Measurements from ENCODE around the gene NKAIN2.
"Not testable (repeated sequence)": the region's sequence is repeated elsewhere in the genome, so short reads cannot be mapped to it uniquely, and the experiment has no call there.

The NKAIN2 gene

GRCh38 chr6:124670801-124671200 is 867.1 kb downstream of the NKAIN2 start:
- DNase-seq (ENCODE audit: low read depth in 2 of 3, low spot score in 1 of 3) = no peak

GRCh38 chr6:124671324-124671723 is 867.7 kb downstream of the NKAIN2 start:
- DNase-seq (ENCODE audit: low read depth in 2 of 3, low spot score in 1 of 3) = no peak

- no peak for DNase-seq (ENCODE audit: low read depth in 2 of 3, low spot score in 1 of 3)
These were observed 870.4 kb downstream of the NKAIN2 start for GRCh38 chr6:124674042-124674441.

GRCh38 chr6:124676033-124676432 is 872.4 kb downstream of the NKAIN2 start:
- no peak for DNase-seq (ENCODE audit: low read depth in 2 of 3, low spot score in 1 of 3)

- DNase-seq (ENCODE audit: low read depth in 2 of 3, low spot score in 1 of 3) = no peak
These were observed 874.2 kb downstream of the NKAIN2 start for GRCh38 chr6:124677874-124678273.

GRCh38 chr6:124679387-124679786 is 875.7 kb downstream of the NKAIN2 start:
- DNase-seq (ENCODE audit: low read depth in 2 of 3, low spot score in 1 of 3) = no peak

- no peak for DNase-seq (ENCODE audit: low read depth in 2 of 3, low spot score in 1 of 3)
These were observed 879.1 kb downstream of the NKAIN2 start for GRCh38 chr6:124682751-124683150.

GRCh38 chr6:124683507-124683906 is 879.8 kb downstream of the NKAIN2 start:
- no peak for DNase-seq (ENCODE audit: low read depth in 2 of 3, low spot score in 1 of 3)

GRCh38 chr6:124684621-124685020 is 881.0 kb downstream of the NKAIN2 start:
- DNase-seq (ENCODE audit: low read depth in 2 of 3, low spot score in 1 of 3) = no peak

- no peak for DNase-seq (ENCODE audit: low read depth in 2 of 3, low spot score in 1 of 3)
These were observed 884.7 kb downstream of the NKAIN2 start for GRCh38 chr6:124688369-124688768.

GRCh38 chr6:124694139-124694705 is 890.6 kb downstream of the NKAIN2 start:
- DNase-seq (ENCODE audit: low read depth in 2 of 3, low spot score in 1 of 3) = no peak

- DNase-seq (ENCODE audit: low read depth in 2 of 3, low spot score in 1 of 3) = no peak
These were observed 895.4 kb downstream of the NKAIN2 start for GRCh38 chr6:124699038-124699437.

GRCh38 chr6:124703541-124703940 is 899.9 kb downstream of the NKAIN2 start:
- no peak for DNase-seq (ENCODE audit: low read depth in 2 of 3, low spot score in 1 of 3)

GRCh38 chr6:124712532-124712931 is 908.9 kb downstream of the NKAIN2 start:
- DNase-seq (ENCODE audit: low read depth in 2 of 3, low spot score in 1 of 3) = not testable (repeated sequence)

GRCh38 chr6:124714728-124715127 is 911.1 kb downstream of the NKAIN2 start:
- DNase-seq (ENCODE audit: low read depth in 2 of 3, low spot score in 1 of 3) = no peak

GRCh38 chr6:124719913-124720312 is 916.2 kb downstream of the NKAIN2 start:
- DNase-seq (ENCODE audit: low read depth in 2 of 3, low spot score in 1 of 3) = no peak

GRCh38 chr6:124721331-124721730 is 917.7 kb downstream of the NKAIN2 start:
- no peak for DNase-seq (ENCODE audit: low read depth in 2 of 3, low spot score in 1 of 3)

- DNase-seq (ENCODE audit: low read depth in 2 of 3, low spot score in 1 of 3) = no peak
These were observed 918.6 kb downstream of the NKAIN2 start for GRCh38 chr6:124722141-124722878.

GRCh38 chr6:124723671-124724070 is 920.0 kb downstream of the NKAIN2 start:
- DNase-seq (ENCODE audit: low read depth in 2 of 3, low spot score in 1 of 3) = no peak

- not testable (repeated sequence) for DNase-seq (ENCODE audit: low read depth in 2 of 3, low spot score in 1 of 3)
These were observed 934.1 kb downstream of the NKAIN2 start for GRCh38 chr6:124737804-124738203.

GRCh38 chr6:124738482-124738881 is 934.8 kb downstream of the NKAIN2 start:
- DNase-seq (ENCODE audit: low read depth in 2 of 3, low spot score in 1 of 3) = no peak

- DNase-seq (ENCODE audit: low read depth in 2 of 3, low spot score in 1 of 3) = no peak
These were observed 937.7 kb downstream of the NKAIN2 start for GRCh38 chr6:124741341-124741740.

- DNase-seq (ENCODE audit: low read depth in 2 of 3, low spot score in 1 of 3) = no peak
These were observed 939.3 kb downstream of the NKAIN2 start for GRCh38 chr6:124742971-124743370.

All from stimulated activated CD4-positive, alpha-beta T cell treated with anti-CD3 and anti-CD28 coated beads, Interleukin-12 subunit alpha, Interleukin-12 subunit beta, amount 100 ng/mL, for 48 hours (primary cell).